Breast epithelium (tissue), 4 donors: ENCODE results near the gene ARHGEF25. TPM values are rescaled to one million over a fixed set of nuclear protein-coding genes. Genes with fewer than 3 reads are reported as not detected.
A peak's percentile ranks its signal among the peaks of the same experiment; 100 is the strongest.
"Not testable (repeated sequence)": the region's sequence is repeated elsewhere in the genome, so short reads cannot be mapped to it uniquely, and the experiment has no call there.

Experiments used
- DNase-seq, 2 donors: peaks; one replicate each; pipeline ENCODE4 v3.0.0-alpha.2; 2019; ENCODE audit warnings: low spot score in 2 of 2
- H3K27ac ChIP-seq, 2 donors: fragments of 200-600 bp; sonication (generic) in 1 of 2; one replicate each; pipeline ENCODE4 v1.5.1; 2016 to 2019; ENCODE audit warnings: mild to moderate bottlenecking in 1 of 2
- H3K27me3 ChIP-seq, 2 donors: fragments of 200-600 bp; sonication (generic) in 1 of 2; one replicate each; pipeline versions ENCODE4 v1.5.1 to v1.6.0; 2017 to 2019; ENCODE audit warnings: control low read depth in 1 of 2, mild to moderate bottlenecking in 1 of 2
- H3K36me3 ChIP-seq: fragments of 200-600 bp; one replicate; pipeline ENCODE4 v1.5.1; 2019
- H3K4me1 ChIP-seq, 2 donors: fragments of 200-600 bp; sonication (generic); one replicate each; pipeline ENCODE4 v1.5.1; 2016 to 2019; ENCODE audit warnings: control low read depth in 1 of 2
- H3K4me3 ChIP-seq, 3 donors: fragments of 200-600 bp; sonication (generic); 1 replicate in 2 of 3; 2 replicates in 1 of 3; pipeline ENCODE4 v1.5.1; 2016 to 2019; ENCODE audit warnings: mild to moderate bottlenecking in 3 of 3, moderate library complexity in 2 of 3
- H3K9me3 ChIP-seq, 2 donors: fragments of 200-600 bp; sonication (generic) in 1 of 2; one replicate each; pipeline ENCODE4 v1.5.1; 2016 to 2019; ENCODE audit warnings: control low read depth in 1 of 2
- POLR2A ChIP-seq: fragments of 450-650 bp; IDR thresholded peaks from one replicate; pipeline ENCODE4 v1.6.1; 2016; ENCODE audit warnings: antibody characterized with exemption, mild to moderate bottlenecking, moderate library complexity
- POLR2AphosphoS5 ChIP-seq, 3 donors: sonication (generic); formaldehyde crosslinking; IDR thresholded peaks; one replicate each; pipeline ENCODE4 v1.6.1; 2017; ENCODE audit warnings: antibody characterized with exemption in 3 of 3
- intact Hi-C: fragments of 100-400 bp; cut with DNase I; formaldehyde crosslinking; loops from one replicate; pipeline ENCODE4 v1.15.1; 2023; ENCODE audit warnings: low total_unique reads
- total RNA-seq, 3 donors: library from RNA; depleted of rRNA; stranded (reverse); fragments of >200 nt; gene quantifications; one replicate each; pipeline ENCODE4 v1.1.0, GENCODE V29; 2016
- TF ChIP-seq, protein P1 (sequence below), 3 donors: fragments of 450-650 bp; IDR thresholded peaks; one replicate each; pipeline ENCODE4 v1.5.1; 2016 to 2017; ENCODE audit warnings: antibody characterized with exemption in 3 of 3, mild to moderate bottlenecking in 3 of 3, moderate library complexity in 3 of 3

Gene ARHGEF25
- total RNA-seq, 3 donors from 2014 or later: 8.3 to 28.2 (median 19.2) TPM

DNA sequence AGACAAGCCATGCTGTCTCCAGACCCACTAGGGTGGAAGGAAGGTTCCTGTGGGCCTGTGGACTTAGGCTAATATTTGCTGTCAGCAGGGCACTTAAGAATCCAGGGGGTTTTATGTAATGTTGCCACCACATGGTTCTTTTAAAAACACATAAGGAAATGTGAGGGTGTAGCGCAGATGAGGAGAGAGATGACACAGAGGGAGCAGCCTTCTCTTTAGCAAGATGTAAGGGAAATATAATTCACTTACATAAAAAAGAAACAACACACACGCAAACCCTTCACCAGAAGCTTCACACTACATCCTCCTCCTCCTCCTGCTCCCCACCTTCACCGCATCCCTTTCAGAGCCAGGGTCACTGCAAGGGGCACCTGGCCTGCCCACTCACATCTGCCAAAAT lies 25.1 kb upstream of the ARHGEF25 start:
- no peak for DNase-seq
- Histone ChIP-seq H3K36me3 (no peaks in the 10 kb centered on the region), H3K4me1 (peaks cover 0 to 4% of the 10 kb centered on the region in 2 donors), H3K27me3 (no peaks in the 10 kb centered on the region), H3K4me3 (no peak overlapping the region), H3K27ac (no peak overlapping the region), H3K9me3 (no peaks in the 10 kb centered on the region)
- intact Hi-C loops: no loop called here
- no peak for TF ChIP-seq POLR2AphosphoS5 (IDR thresholded peaks at IDR 0.05)
- TF ChIP-seq POLR2A: no peak
- TF ChIP-seq, protein P1, sequence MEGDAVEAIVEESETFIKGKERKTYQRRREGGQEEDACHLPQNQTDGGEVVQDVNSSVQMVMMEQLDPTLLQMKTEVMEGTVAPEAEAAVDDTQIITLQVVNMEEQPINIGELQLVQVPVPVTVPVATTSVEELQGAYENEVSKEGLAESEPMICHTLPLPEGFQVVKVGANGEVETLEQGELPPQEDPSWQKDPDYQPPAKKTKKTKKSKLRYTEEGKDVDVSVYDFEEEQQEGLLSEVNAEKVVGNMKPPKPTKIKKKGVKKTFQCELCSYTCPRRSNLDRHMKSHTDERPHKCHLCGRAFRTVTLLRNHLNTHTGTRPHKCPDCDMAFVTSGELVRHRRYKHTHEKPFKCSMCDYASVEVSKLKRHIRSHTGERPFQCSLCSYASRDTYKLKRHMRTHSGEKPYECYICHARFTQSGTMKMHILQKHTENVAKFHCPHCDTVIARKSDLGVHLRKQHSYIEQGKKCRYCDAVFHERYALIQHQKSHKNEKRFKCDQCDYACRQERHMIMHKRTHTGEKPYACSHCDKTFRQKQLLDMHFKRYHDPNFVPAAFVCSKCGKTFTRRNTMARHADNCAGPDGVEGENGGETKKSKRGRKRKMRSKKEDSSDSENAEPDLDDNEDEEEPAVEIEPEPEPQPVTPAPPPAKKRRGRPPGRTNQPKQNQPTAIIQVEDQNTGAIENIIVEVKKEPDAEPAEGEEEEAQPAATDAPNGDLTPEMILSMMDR (IDR thresholded peaks at IDR 0.05): no peak

DNA sequence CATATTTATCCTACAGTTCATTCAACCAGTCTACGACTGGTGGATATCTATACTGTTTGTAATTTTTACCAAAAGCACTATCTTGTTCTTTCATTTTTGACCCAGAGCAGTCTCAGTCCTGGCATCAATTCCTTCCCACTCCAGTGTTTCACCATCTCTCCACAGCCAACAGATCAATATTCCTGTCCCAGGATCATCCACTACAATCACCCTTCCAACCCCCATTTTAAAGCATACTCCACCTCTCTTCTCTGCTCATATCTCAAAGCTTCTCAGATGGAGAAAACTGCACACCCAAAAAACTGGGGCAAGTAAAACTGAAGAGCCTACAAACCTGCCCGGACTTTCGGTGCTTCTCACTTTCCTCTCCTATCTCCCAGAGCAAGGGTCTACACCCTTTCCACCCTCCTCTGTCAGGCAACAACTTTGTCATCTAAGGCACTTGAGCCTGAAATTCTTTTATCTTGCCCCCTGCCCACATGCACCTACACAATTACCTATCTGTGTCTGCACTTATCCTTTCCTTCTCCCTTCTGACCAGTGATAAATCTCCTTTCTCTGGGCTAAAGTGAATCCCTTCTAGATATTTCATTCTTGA lies 24.3 kb upstream of the ARHGEF25 start:
- H3K27me3 ChIP-seq: no peaks in the 10 kb centered on the region
- no peak overlapping the region for H3K4me3 ChIP-seq
- H3K36me3 ChIP-seq: no peaks in the 10 kb centered on the region
- no peak for TF ChIP-seq POLR2A
- no peak for TF ChIP-seq POLR2AphosphoS5 (IDR thresholded peaks at IDR 0.05)
- TF ChIP-seq, protein P1 (IDR thresholded peaks at IDR 0.05): no peak
- H3K9me3 ChIP-seq: no peaks in the 10 kb centered on the region
- intact Hi-C loops: no loop called here
- no peak for DNase-seq
- no peak overlapping the region for H3K27ac ChIP-seq
- H3K4me1 ChIP-seq: peaks cover 0 to 8% of the 10 kb centered on the region in 2 donors

DNA sequence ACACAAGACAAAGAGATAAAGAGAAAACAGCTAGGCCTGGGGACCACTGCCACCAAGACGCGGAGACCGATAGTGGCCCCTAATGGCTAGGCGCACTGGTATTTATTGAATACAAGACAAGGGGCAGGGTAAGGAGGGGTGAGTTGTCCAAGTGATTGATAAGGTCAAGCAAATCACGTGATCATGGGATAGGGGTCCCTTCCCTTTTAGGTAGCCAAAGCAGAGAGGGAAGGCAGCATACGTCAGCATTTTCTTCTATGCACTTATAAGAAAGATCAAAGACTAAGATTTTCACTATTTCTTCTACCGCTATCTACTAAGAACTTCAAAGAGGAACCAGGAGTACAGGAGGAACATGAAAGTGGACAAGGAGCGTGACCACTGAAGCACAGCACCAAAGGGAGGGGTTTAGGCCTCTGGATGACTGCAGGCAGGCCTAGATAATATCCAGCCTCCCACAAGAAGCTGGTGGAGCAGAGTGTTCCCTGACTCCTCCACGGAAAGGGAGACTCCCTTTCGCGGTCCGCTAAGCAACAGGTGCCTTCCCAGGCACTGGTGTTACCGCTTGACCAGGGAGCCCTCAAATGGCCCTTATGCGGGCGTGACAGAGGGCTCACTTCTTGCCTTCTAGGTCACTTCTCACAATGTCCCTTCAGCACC lies 22.2 kb upstream of the ARHGEF25 start:
- H3K4me1 ChIP-seq: peaks cover 0 to 10% of the 10 kb centered on the region in 2 donors
- H3K27ac ChIP-seq, H3K27me3 ChIP-seq, H3K9me3 ChIP-seq, H3K36me3 ChIP-seq, intact Hi-C loops, DNase-seq, H3K4me3 ChIP-seq: not testable (repeated sequence)

DNA sequence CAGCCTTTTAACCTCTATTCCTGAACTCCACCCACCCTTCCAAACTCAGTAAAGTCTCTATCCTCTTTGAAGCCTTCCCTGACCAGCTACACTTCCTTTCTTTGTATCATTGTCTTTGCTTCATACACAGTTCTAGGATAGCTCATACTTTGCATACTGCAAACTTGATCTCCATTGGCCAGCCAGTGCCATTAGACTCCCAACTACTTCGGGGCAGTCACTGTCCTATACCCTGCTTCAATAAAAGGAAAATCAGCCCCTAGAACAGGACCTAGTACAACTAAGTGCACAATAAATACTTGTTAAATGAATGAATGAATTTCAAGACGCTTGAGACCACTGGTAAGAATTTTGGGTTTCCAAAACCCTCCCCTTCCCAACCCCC lies 20.8 kb upstream of the ARHGEF25 start:
- Histone ChIP-seq H3K9me3 (no peaks in the 10 kb centered on the region), H3K36me3 (no peaks in the 10 kb centered on the region), H3K4me1 (peaks cover 0 to 10% of the 10 kb centered on the region in 2 donors), H3K4me3 (peak overlapping the region; percentile 75 to 99 (median 96)), H3K27ac (peak overlapping the region; percentile 82 to 87), H3K27me3 (no peaks in the 10 kb centered on the region)
- intact Hi-C loops: no loop called here
- TF ChIP-seq POLR2A (no peak), POLR2AphosphoS5 (IDR thresholded peaks at IDR 0.05) (no peak)
- TF ChIP-seq, protein P1 (IDR thresholded peaks at IDR 0.05): no peak
- no peak for DNase-seq

DNA sequence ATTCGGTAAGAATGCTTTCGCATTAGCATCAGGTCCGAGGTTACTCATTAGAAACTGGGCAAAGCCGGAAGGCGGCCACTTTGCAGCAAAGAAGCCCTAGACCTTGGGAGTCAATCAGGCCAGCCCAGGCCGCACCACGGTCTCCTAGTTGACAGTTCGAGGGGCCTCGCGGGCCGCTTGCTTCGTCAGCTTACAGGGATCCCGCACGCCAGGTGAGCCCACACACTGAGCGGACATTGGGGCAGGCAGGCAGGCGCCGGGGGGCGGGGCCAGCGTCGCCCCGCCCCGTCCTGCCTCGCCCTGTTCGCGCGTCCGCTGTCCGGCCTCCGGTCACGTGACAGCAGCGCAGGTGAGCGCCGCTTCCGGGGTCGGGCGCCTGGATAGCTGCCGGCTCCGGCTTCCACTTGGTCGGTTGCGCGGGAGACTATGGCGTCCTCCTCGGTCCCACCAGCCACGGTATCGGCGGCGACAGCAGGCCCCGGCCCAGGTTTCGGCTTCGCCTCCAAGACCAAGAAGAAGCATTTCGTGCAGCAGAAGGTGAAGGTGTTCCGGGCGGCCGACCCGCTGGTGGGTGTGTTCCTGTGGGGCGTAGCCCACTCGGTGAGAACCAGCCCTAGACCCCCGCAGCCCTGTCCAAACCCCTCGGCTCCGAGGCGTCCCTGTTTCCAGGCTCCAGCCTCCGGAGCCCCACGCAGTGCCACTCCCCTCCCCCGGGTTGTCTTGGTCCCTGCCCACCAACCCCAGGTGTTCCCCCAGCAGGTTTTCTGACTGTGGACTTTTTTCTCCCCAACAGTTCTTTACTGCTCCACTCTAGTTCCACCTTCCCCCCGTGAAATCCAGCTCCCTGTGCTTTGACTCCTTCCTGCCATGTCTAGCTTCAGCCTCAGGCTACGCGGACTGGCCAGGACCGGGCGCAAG lies 20.1 kb upstream of the ARHGEF25 start, which contains the start of gene PIP4K2C:
Gene PIP4K2C, plus strand, starts transcription at position 329 of the 918 bp plus-strand sequence. Its CDS starts 98 bp downstream, at position 427.
- H3K27ac ChIP-seq: peak within 1 kb of the TSS; percentile 82 to 87
- H3K4me3 ChIP-seq: peak within 1 kb of the TSS; percentile 75 to 99 (median 96)
- H3K9me3 ChIP-seq: no peaks in the 10 kb centered on the region

More for the DNA sequence above, 20.1 kb upstream of the ARHGEF25 start, which contains the start of gene PIP4K2C:
- H3K36me3 ChIP-seq: no peaks in the 10 kb centered on the region
- no peaks in the 10 kb centered on the region for H3K27me3 ChIP-seq
- intact Hi-C loops: no loop called here
- H3K4me1 ChIP-seq: peaks cover 0 to 10% of the 10 kb centered on the region in 2 donors
- peak; percentile 85 to 88 for DNase-seq
- TF ChIP-seq, protein P1 (IDR thresholded peaks at IDR 0.05): no peak
- peak; percentile 27 for TF ChIP-seq POLR2A
- TF ChIP-seq POLR2AphosphoS5 (IDR thresholded peaks at IDR 0.05): peak in 2 of 3 donors; percentile 44 to 58
